K562 (cell line): Measurements from ENCODE around the gene GULP1.

Experiments used
- FOXA1 ChIP-seq: fragments of 450-650 bp; IDR thresholded peaks from 2 replicates; pipeline ENCODE4 v1.6.1; 2016; ENCODE audit warnings: mild to moderate bottlenecking, borderline replicate concordance
- NUFIP1 ChIP-seq: fragments of 450-650 bp; IDR thresholded peaks from 2 replicates; pipeline ENCODE4 v1.6.1; 2018; ENCODE audit not compliant: partially characterized antibody
- RBFOX2 ChIP-seq: fragments of 200-400 bp; formaldehyde crosslinking; IDR thresholded peaks from 2 replicates; pipeline ENCODE4 v1.6.1; 2017; ENCODE audit warnings: low read depth, mild to moderate bottlenecking, low read length, moderate library complexity
- SIN3B ChIP-seq: fragments of 450-650 bp; IDR thresholded peaks from 2 replicates; pipeline ENCODE4 v1.6.1; 2017; ENCODE audit warnings: low read depth, mild to moderate bottlenecking, moderate library complexity
- ZNF274 ChIP-seq: IDR thresholded peaks from 2 replicates; pipeline ENCODE4 v1.6.1; 2011; ENCODE audit warnings: low read depth, mild to moderate bottlenecking, low read length, moderate library complexity, borderline replicate concordance
- ZNF398 ChIP-seq: fragments of 250-450 bp; sonication (Bioruptor Pico); IDR thresholded peaks from 2 replicates; pipeline ENCODE4 v1.8.0; 2021; ENCODE audit warnings: moderate library complexity, mild to moderate bottlenecking, inconsistent platforms
- ZNF436 ChIP-seq: fragments of 250-450, 450-650 bp; sonication (Bioruptor Pico); formaldehyde crosslinking; IDR thresholded peaks from 2 replicates; pipeline ENCODE4 v1.7.0; 2020; ENCODE audit warnings: mild to moderate bottlenecking
- ZZZ3 ChIP-seq: fragments of 450-650 bp; IDR thresholded peaks from 2 replicates; pipeline ENCODE4 v1.6.1; 2016; ENCODE audit warnings: antibody characterized with exemption, mild to moderate bottlenecking, moderate library complexity
- TF ChIP-seq, protein P1 (sequence below), 3 experiments: IDR thresholded peaks in 2 of 3; conservative IDR thresholded peaks in 1 of 3; 2 replicates each; pipeline ENCODE4 v1.5.1; 2011 to 2012; ENCODE audit warnings: low read length in 3 of 3, mild to moderate bottlenecking in 3 of 3, control low read depth in 2 of 3, improper control_type of control experiment in 1 of 3, inconsistent platforms in 1 of 3, low read depth in 1 of 3, mixed read lengths in 1 of 3, moderate library complexity in 1 of 3; ENCODE audit not compliant: insufficient read depth in 2 of 3
- TF ChIP-seq, protein P2 (sequence below): sonication (generic); formaldehyde crosslinking; IDR thresholded peaks from 2 replicates; pipeline ENCODE4 v1.8.1; 2022; ENCODE audit warnings: missing genetic modification reagents
- TF ChIP-seq, protein P3 (sequence below), 3 experiments: fragments of 200-800 bp in 1 of 3; sonication (Bioruptor generic) in 1 of 3; sonication (generic) in 1 of 3; formaldehyde crosslinking in 1 of 3; IDR thresholded peaks; 2 replicates each; pipeline versions ENCODE4 v1.6.1 to v1.8.0; 2016 to 2022; ENCODE audit warnings: mild to moderate bottlenecking in 2 of 3, missing compliant biosample characterization in 2 of 3, missing genetic modification characterization in 2 of 3, missing genetic modification reagents in 1 of 3

DNA sequence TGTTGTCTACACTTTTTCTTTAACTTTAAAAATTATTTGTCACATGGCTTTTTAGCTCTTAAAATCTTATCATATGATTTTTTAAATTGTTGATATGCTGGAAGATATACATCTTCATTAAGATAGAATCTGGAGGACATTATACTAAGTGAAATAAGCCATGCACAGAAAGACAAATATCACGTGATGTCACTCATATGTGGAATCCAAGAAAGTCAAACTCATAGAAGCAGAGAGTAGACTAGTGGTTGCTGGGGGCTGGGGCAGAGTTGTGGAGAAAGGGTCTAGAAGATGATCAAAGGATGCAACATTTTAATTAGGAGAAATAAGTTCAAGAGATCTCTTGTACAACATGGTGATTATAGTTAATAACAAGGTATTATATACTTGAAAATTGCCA lies 280.9 kb downstream of the GULP1 start:
- TF ChIP-seq SIN3B, result no peak
- no peak for TF ChIP-seq ZNF436
- no peak for TF ChIP-seq ZZZ3
- TF ChIP-seq, protein P1, sequence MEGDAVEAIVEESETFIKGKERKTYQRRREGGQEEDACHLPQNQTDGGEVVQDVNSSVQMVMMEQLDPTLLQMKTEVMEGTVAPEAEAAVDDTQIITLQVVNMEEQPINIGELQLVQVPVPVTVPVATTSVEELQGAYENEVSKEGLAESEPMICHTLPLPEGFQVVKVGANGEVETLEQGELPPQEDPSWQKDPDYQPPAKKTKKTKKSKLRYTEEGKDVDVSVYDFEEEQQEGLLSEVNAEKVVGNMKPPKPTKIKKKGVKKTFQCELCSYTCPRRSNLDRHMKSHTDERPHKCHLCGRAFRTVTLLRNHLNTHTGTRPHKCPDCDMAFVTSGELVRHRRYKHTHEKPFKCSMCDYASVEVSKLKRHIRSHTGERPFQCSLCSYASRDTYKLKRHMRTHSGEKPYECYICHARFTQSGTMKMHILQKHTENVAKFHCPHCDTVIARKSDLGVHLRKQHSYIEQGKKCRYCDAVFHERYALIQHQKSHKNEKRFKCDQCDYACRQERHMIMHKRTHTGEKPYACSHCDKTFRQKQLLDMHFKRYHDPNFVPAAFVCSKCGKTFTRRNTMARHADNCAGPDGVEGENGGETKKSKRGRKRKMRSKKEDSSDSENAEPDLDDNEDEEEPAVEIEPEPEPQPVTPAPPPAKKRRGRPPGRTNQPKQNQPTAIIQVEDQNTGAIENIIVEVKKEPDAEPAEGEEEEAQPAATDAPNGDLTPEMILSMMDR (IDR thresholded peaks at IDR 0.05 in 2 of 3, conservative IDR thresholded peaks at IDR 0.05 in 1 of 3; ENCODE audit: insufficient read depth in 2 of 3, low read depth in 1 of 3, low read length in 3 of 3), result no peak
- TF ChIP-seq ZNF274, result no peak
- TF ChIP-seq, protein P2, sequence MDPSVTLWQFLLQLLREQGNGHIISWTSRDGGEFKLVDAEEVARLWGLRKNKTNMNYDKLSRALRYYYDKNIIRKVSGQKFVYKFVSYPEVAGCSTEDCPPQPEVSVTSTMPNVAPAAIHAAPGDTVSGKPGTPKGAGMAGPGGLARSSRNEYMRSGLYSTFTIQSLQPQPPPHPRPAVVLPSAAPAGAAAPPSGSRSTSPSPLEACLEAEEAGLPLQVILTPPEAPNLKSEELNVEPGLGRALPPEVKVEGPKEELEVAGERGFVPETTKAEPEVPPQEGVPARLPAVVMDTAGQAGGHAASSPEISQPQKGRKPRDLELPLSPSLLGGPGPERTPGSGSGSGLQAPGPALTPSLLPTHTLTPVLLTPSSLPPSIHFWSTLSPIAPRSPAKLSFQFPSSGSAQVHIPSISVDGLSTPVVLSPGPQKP, result no peak
- TF ChIP-seq, protein P3, sequence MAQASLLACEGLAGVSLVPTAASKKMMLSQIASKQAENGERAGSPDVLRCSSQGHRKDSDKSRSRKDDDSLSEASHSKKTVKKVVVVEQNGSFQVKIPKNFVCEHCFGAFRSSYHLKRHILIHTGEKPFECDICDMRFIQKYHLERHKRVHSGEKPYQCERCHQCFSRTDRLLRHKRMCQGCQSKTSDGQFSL (CRISPR knock-in tag; IDR thresholded peaks at IDR 0.05), result no peak
- TF ChIP-seq, protein P3 (tag; IDR thresholded peaks at IDR 0.05), result no peak
- TF ChIP-seq ZNF398 (CRISPR knock-in tag), result no peak
- no peak for TF ChIP-seq FOXA1
- no peak for TF ChIP-seq NUFIP1
- no peak for TF ChIP-seq RBFOX2
